SHP77 (cell line): ENCODE data around the gene ATP6V1E1.

Experiments
- DNase-seq, 2 experiments: peaks; one replicate each; lab custom pipeline; 2025; lab: John Stamatoyannopoulos, UW

Gene ATP6V1E1

GRCh38 chr22:17542452-17542851, 86.1 kb downstream of the ATP6V1E1 start:
- DNase-seq = no peak
